HG03064 (cell line): ENCODE data around the gene CRPPA.
A peak's percentile ranks its signal among the peaks of the same experiment; 100 is the strongest.
"Not testable (repeated sequence)": the region's sequence is repeated elsewhere in the genome, so short reads cannot be mapped to it uniquely, and the experiment has no call there.

Experiments
- ATAC-seq: cut with Tn5 transposase; IDR thresholded peaks from one replicate; pipeline ENCODE4 v1.9.1; 2021; ENCODE audit warnings: low read depth; ENCODE audit not compliant: unreplicated experiment

CRPPA gene

DNA sequence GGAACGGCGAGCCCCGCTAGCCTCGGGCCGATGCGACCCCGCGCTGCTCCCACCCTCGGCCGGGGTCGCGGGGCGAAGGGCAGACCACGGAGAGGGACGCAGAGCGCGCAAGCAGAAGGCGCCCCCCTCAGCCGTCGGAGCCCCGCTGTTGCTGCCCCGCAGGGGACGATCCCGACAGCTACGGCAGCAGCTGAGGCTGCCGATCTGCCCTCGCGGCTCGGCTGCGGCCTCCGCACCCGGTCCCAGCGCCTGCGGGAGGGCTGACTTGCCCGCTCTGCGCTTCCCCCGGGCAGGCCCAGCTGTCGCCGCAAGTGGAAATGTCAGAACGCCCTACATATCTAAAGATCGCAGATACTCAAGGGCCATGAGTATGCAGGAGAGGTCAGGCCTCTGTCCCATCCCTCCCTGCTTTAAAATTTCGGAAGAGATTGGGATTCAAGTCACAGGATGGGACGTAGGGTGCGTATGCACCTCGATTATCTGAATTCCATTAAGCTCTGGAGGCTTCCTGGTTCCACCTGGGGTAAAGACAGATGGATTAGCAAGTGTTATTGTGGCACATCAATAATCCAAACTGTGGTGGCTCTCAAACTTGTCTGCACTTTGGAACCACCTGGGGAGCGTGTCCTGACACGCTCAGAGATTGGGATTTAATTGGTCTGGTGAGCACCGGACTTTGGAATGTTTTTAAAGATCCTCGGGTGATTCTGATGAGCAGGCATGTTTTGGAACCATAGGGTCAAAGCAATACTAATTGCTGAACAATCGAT, at the start of gene CRPPA:
TSS of gene CRPPA (minus strand) at position 206 of the 770 bp plus-strand sequence. CDS start 216 bp downstream, outside the sequence.
- ATAC-seq = peak; percentile 38

- no peak for ATAC-seq
Measured at GRCh38 chr7:16465469-16466361, 44.4 kb upstream of the CRPPA start, which contains the start of gene SOSTDC1. SOSTDC1 (minus strand) TSS chr7:16465738; CDS start chr7:16465668, 70 bp downstream.

GRCh38 chr7:16463949-16464715, 42.8 kb upstream of the CRPPA start:
- no peak for ATAC-seq

- no peak for ATAC-seq
Measured at GRCh38 chr7:16463520-16463919, 42.2 kb upstream of the CRPPA start.

DNA sequence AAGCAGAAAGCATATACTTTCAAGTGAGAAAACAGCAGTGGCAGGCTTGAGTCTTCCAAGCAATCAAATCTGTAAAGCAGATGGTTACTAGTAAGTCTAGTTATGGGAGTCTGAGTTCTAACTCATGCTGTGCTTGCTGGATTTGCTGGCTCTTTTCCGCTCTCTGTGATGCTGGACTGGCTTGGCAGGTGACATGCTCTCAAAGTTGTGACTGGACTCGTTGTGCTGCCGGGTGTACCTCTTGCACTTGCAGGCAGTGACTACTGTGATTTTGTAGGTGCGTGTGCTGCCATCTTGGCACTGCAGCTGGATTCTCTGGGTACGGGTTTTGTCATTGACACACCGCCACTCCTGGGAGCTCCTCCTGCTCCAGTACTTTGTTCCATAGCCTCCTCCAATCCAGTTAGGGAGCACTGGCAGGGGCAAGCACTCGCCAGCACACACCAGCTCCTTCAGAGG, 41.1 kb upstream of the CRPPA start:
- no peak for ATAC-seq

DNA sequence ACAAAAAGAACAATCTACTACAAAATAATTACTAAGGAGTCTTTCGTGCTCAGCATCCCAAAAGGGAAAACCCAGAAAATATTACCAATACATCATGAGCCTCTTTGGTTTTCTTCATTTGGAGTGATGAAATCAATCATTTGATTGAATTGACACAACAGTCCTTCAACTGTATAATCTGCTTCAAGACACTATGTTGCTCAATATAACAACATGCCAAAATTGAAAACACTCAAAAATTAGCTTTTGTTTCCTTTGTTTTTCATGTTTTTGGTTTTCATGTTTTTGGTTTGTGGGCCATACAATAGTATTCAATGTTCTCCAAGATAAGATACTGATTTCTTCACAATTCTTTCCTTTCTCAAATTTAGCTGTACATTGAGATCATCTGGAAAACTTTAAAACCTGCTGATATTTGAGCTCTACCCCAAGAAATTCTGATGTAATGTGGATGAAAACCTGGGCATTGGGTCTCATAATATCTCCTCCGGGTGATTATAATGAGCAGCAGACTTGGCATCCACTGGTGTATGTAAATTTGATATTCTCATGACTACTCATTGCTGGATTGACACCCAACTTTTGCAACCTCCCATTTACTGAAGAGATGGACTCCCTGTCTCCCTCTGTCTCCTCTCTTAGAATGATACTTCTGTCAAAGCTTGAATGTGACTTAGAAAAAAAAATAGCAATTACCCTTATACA, 39.6 kb upstream of the CRPPA start:
- ATAC-seq = no peak

DNA sequence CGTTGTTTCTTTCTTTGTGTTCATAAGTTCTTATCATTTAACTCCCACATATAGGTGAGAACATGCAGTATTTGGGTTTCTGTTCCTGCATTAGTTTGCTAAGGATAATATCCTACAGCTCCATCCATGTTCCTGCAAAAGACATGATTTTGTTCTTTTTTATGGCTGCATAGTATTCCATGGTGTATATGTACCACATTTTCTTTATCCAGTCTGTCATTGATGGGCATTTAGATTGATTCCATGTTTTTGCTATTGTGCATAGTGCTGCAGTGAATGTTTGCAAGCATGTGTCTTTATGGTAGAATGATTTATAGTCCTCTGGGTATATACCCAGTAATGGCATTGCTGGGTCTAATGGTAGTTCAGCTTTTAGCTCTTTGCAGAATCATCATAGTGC, 35.0 kb upstream of the CRPPA start:
- ATAC-seq = not testable (repeated sequence)

DNA sequence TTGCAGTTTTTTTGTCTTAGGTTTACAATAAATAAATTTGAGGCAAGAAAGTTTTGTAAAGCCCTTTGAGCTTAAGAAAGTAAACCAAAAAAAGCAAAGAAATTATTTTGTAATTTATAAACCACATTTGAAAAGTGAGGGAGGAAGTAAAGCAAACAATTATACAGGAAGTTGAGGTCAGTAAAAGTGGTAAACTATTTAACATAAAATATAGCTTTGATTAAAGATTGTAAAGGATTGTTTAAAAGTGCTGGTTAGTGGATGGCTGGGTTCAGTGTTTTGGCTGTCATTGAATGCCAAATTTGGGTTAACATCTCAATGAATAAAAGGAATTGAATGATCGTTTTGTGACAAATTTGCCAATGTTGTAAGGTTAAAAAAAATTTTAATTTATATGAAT, 34.3 kb upstream of the CRPPA start:
- ATAC-seq = no peak

DNA sequence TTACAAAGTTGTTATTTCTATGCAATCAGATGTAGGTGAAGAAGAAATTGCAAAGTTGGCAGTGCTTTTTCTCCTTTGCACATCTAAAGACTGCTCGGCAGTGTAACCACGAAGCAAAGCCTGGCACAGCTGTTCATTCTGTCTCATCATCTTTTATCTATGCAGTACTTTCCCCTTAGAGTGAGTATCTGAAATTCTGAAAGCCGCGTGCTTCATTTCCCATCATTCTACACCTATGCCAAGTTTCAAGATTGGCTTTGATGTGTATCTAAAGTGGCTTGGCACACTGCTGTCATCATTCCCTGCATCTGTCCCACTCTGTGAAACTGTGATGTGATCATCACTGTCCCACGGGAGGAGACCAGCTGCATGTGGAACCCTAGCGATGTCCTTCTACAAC, 29.0 kb upstream of the CRPPA start:
- ATAC-seq = no peak

- ATAC-seq = no peak
Measured at GRCh38 chr7:16447876-16448275, 26.5 kb upstream of the CRPPA start.

- no peak for ATAC-seq
Measured at GRCh38 chr7:16446508-16446907, 25.2 kb upstream of the CRPPA start.

- not testable (repeated sequence) for ATAC-seq
Measured at GRCh38 chr7:16443871-16444270, 22.5 kb upstream of the CRPPA start.

DNA sequence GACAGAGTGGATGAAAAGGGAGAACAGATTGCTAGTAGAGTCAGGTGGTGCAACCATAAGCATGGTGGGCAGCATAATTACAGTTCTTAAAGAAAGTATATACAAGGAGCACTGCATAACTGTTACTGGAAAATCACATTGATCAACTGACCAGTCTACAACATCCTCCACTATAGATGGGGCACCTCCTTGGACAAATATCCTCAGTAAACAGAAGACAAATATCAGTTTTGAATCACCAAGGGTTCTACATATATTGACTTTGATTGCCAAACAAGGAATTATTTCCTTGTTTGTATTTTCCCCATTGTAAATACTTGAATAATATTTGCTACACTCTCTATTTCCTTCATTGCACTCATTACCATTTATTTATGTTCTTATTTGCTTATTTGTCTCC, 17.6 kb upstream of the CRPPA start:
- no peak for ATAC-seq

GRCh38 chr7:16436306-16436705, 15.0 kb upstream of the CRPPA start:
- ATAC-seq = no peak

- no peak for ATAC-seq
Measured at GRCh38 chr7:16433568-16434122, 12.3 kb upstream of the CRPPA start.

DNA sequence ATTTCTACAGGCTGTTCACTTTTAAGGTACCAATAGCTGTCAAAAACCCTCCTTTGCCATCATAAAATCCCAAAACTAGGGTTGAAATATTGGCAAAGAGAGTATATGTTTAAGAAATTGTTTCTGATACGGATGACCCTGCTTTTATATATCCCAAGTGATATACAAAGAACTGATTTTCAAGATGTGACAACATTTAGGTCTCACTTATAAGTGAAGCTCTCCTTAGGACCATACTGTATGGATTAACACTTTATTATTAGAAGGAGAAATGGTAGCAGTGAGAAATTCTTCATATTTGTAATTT, 11.0 kb upstream of the CRPPA start:
- ATAC-seq = no peak

DNA sequence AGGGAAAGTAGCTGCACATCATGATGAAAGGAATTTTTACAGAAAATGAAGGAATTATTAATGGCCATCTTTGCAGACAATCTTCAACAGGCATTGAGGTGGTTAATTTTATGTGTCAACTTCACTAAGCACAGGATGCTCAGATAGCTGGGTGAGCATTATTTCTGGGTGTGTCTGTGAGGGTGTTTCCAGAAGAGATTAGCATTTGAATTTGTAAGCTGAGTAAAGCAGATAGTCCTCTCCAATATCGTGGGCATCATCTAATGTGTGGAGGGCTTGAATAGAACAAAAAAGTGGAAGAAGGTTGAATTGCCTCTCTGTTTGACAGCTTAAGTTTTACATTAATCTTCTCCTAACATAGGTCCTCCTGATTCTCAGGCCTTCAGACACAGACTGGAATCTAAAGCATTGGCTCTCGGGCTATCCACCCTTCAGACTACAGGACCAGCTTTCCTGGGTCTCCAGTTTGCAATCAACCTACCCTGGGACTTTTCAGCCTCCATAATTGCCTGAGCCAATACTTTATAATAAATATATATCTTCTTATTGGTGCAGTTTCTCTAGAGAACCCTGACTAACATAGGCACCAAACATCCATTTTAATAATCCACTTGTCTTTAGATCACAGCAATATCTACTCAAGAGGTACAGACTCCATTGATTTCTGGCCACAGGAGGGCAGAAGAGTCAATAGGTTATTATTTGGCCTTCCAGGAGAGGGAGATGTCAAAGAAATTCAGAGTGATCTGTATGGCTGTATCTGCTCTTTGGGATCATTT, 10.5 kb upstream of the CRPPA start:
- ATAC-seq = no peak

- no peak for ATAC-seq
Measured at GRCh38 chr7:16430133-16430532, 8.8 kb upstream of the CRPPA start.

DNA sequence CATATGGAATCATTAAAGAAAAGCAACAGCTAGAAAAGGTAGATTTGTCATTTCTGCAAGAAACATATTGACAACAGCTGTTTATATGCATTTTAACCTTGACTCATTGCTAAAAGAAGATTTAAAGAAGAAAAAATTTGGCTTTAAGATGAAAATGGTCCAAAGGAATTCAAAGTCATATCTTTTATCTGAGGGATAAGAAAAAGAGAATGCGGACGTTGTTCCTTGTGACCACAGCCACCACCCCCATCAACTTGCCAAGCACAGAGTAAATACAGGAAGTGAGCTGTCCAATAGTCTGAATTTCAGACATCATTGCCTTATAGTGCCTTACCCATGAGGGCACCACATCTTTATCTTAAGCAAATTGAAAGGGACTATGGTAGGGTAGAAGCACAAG, 7.3 kb upstream of the CRPPA start:
- ATAC-seq = no peak
